ENCODE measurements around the gene SNRPN.
"Not testable (repeated sequence)": the region's sequence is repeated elsewhere in the genome, so short reads cannot be mapped to it uniquely, and the experiment has no call there.

SNRPN gene

GRCh38 chr15:24954783-24955530, at the start of gene SNRPN, which contains the start of gene SNURF:
SNRPN (plus strand) TSS chr15:24954987; CDS start chr15:24974454, 19,467 bp downstream.
SNURF (plus strand) TSS chr15:24954987; CDS start chr15:24955049, 62 bp downstream.
- Histone ChIP-seq H3K9me3 (ENCODE audit: control insufficient read depth in 5 of 5, low read length in 5 of 5) (peaks cover 0 to 8% (median 0%) of the 10 kb centered on the region in 5 donors), H3K27me3 (ENCODE audit: control insufficient read depth in 5 of 5, insufficient read depth in 4 of 5, low read length in 5 of 5) (no peaks in the 10 kb centered on the region), H3K36me3 (ENCODE audit: control insufficient read depth in 5 of 5, insufficient read depth in 5 of 5, low read length in 5 of 5) (no peaks in the 10 kb centered on the region), H3K4me3 (ENCODE audit: low read depth in 1 of 5, low read length in 5 of 5) (peak within 1 kb of the TSS; percentile 69 to 96 (median 93)), H3K27ac (ENCODE audit: low read depth, low read length) (peak within 1 kb of the TSS; percentile 30), H3K4me1 (ENCODE audit: control insufficient read depth in 5 of 5, insufficient read depth in 5 of 5, low read length in 5 of 5) (peaks cover 0 to 11% (median 7%) of the 10 kb centered on the region in 5 donors), H3K9ac (ENCODE audit: low read length in 5 of 5) (peak within 1 kb of the TSS; percentile 1 to 77 (median 63))

- Histone ChIP-seq H3K27me3 (ENCODE audit: control insufficient read depth in 5 of 5, insufficient read depth in 4 of 5, low read length in 5 of 5) (no peaks in the 10 kb centered on the region), H3K4me1 (ENCODE audit: control insufficient read depth in 5 of 5, insufficient read depth in 5 of 5, low read length in 5 of 5) (no peaks in the 10 kb centered on the region), H3K9me3 (ENCODE audit: control insufficient read depth in 5 of 5, low read length in 5 of 5) (peaks cover 0 to 5% (median 2%) of the 10 kb centered on the region in 5 donors), H3K27ac (ENCODE audit: low read depth, low read length) (no peak overlapping the region), H3K9ac (ENCODE audit: low read length in 5 of 5) (no peak overlapping the region), H3K36me3 (ENCODE audit: control insufficient read depth in 5 of 5, insufficient read depth in 5 of 5, low read length in 5 of 5) (no peaks in the 10 kb centered on the region), H3K4me3 (ENCODE audit: low read depth in 1 of 5, low read length in 5 of 5) (no peak overlapping the region)
Measured at GRCh38 chr15:24916305-24917009, 38.3 kb upstream of the SNRPN start.

- H3K9me3 ChIP-seq (ENCODE audit: control insufficient read depth in 5 of 5, low read length in 5 of 5), result peaks cover 0 to 4% (median 0%) of the 10 kb centered on the region in 5 donors
- no peaks in the 10 kb centered on the region for H3K27me3 ChIP-seq (ENCODE audit: control insufficient read depth in 5 of 5, insufficient read depth in 4 of 5, low read length in 5 of 5)
- no peaks in the 10 kb centered on the region for H3K36me3 ChIP-seq (ENCODE audit: control insufficient read depth in 5 of 5, insufficient read depth in 5 of 5, low read length in 5 of 5)
- no peak overlapping the region for H3K4me3 ChIP-seq (ENCODE audit: low read depth in 1 of 5, low read length in 5 of 5)
- H3K9ac ChIP-seq (ENCODE audit: low read length in 5 of 5), result no peak overlapping the region
- H3K27ac ChIP-seq (ENCODE audit: low read depth, low read length), result no peak overlapping the region
- H3K4me1 ChIP-seq (ENCODE audit: control insufficient read depth in 5 of 5, insufficient read depth in 5 of 5, low read length in 5 of 5), result no peaks in the 10 kb centered on the region
Measured at GRCh38 chr15:24917431-24917830, 37.4 kb upstream of the SNRPN start.

GRCh38 chr15:24919446-24919845, 35.3 kb upstream of the SNRPN start:
- peaks cover 0 to 4% (median 0%) of the 10 kb centered on the region in 5 donors for H3K9me3 ChIP-seq (ENCODE audit: control insufficient read depth in 5 of 5, low read length in 5 of 5)
- no peak overlapping the region for H3K4me3 ChIP-seq (ENCODE audit: low read depth in 1 of 5, low read length in 5 of 5)
- no peaks in the 10 kb centered on the region for H3K27me3 ChIP-seq (ENCODE audit: control insufficient read depth in 5 of 5, insufficient read depth in 4 of 5, low read length in 5 of 5)
- H3K27ac ChIP-seq (ENCODE audit: low read depth, low read length), result no peak overlapping the region
- H3K4me1 ChIP-seq (ENCODE audit: control insufficient read depth in 5 of 5, insufficient read depth in 5 of 5, low read length in 5 of 5), result no peaks in the 10 kb centered on the region
- no peaks in the 10 kb centered on the region for H3K36me3 ChIP-seq (ENCODE audit: control insufficient read depth in 5 of 5, insufficient read depth in 5 of 5, low read length in 5 of 5)
- no peak overlapping the region for H3K9ac ChIP-seq (ENCODE audit: low read length in 5 of 5)

GRCh38 chr15:24922781-24923180, 32.0 kb upstream of the SNRPN start:
- not testable (repeated sequence) for H3K4me3 ChIP-seq (ENCODE audit: low read depth in 1 of 5, low read length in 5 of 5); H3K27ac ChIP-seq (ENCODE audit: low read depth, low read length); H3K9ac ChIP-seq (ENCODE audit: low read length in 5 of 5); H3K9me3 ChIP-seq (ENCODE audit: control insufficient read depth in 5 of 5, low read length in 5 of 5); H3K4me1 ChIP-seq (ENCODE audit: control insufficient read depth in 5 of 5, insufficient read depth in 5 of 5, low read length in 5 of 5); H3K36me3 ChIP-seq (ENCODE audit: control insufficient read depth in 5 of 5, insufficient read depth in 5 of 5, low read length in 5 of 5); H3K27me3 ChIP-seq (ENCODE audit: control insufficient read depth in 5 of 5, insufficient read depth in 4 of 5, low read length in 5 of 5)

GRCh38 chr15:24924153-24924552, 30.6 kb upstream of the SNRPN start:
- peaks cover 0 to 4% (median 0%) of the 10 kb centered on the region in 5 donors for H3K9me3 ChIP-seq (ENCODE audit: control insufficient read depth in 5 of 5, low read length in 5 of 5)
- H3K9ac ChIP-seq (ENCODE audit: low read length in 5 of 5), result no peak overlapping the region
- no peak overlapping the region for H3K27ac ChIP-seq (ENCODE audit: low read depth, low read length)
- H3K27me3 ChIP-seq (ENCODE audit: control insufficient read depth in 5 of 5, insufficient read depth in 4 of 5, low read length in 5 of 5), result no peaks in the 10 kb centered on the region
- no peaks in the 10 kb centered on the region for H3K36me3 ChIP-seq (ENCODE audit: control insufficient read depth in 5 of 5, insufficient read depth in 5 of 5, low read length in 5 of 5)
- H3K4me3 ChIP-seq (ENCODE audit: low read depth in 1 of 5, low read length in 5 of 5), result no peak overlapping the region
- H3K4me1 ChIP-seq (ENCODE audit: control insufficient read depth in 5 of 5, insufficient read depth in 5 of 5, low read length in 5 of 5), result no peaks in the 10 kb centered on the region

GRCh38 chr15:24924621-24925020, 30.2 kb upstream of the SNRPN start:
- Histone ChIP-seq H3K27me3 (ENCODE audit: control insufficient read depth in 5 of 5, insufficient read depth in 4 of 5, low read length in 5 of 5) (no peaks in the 10 kb centered on the region), H3K4me1 (ENCODE audit: control insufficient read depth in 5 of 5, insufficient read depth in 5 of 5, low read length in 5 of 5) (no peaks in the 10 kb centered on the region), H3K36me3 (ENCODE audit: control insufficient read depth in 5 of 5, insufficient read depth in 5 of 5, low read length in 5 of 5) (no peaks in the 10 kb centered on the region), H3K9me3 (ENCODE audit: control insufficient read depth in 5 of 5, low read length in 5 of 5) (peaks cover 0 to 4% (median 0%) of the 10 kb centered on the region in 5 donors), H3K27ac (ENCODE audit: low read depth, low read length) (no peak overlapping the region), H3K9ac (ENCODE audit: low read length in 5 of 5) (no peak overlapping the region), H3K4me3 (ENCODE audit: low read depth in 1 of 5, low read length in 5 of 5) (no peak overlapping the region)

- not testable (repeated sequence) for H3K36me3 ChIP-seq (ENCODE audit: control insufficient read depth in 5 of 5, insufficient read depth in 5 of 5, low read length in 5 of 5); H3K9ac ChIP-seq (ENCODE audit: low read length in 5 of 5); H3K4me3 ChIP-seq (ENCODE audit: low read depth in 1 of 5, low read length in 5 of 5); H3K27me3 ChIP-seq (ENCODE audit: control insufficient read depth in 5 of 5, insufficient read depth in 4 of 5, low read length in 5 of 5); H3K27ac ChIP-seq (ENCODE audit: low read depth, low read length); H3K4me1 ChIP-seq (ENCODE audit: control insufficient read depth in 5 of 5, insufficient read depth in 5 of 5, low read length in 5 of 5); H3K9me3 ChIP-seq (ENCODE audit: control insufficient read depth in 5 of 5, low read length in 5 of 5)
Measured at GRCh38 chr15:24931874-24932732, 22.7 kb upstream of the SNRPN start.

GRCh38 chr15:24933716-24934115, 21.1 kb upstream of the SNRPN start:
- H3K36me3 ChIP-seq (ENCODE audit: control insufficient read depth in 5 of 5, insufficient read depth in 5 of 5, low read length in 5 of 5), result no peaks in the 10 kb centered on the region
- no peaks in the 10 kb centered on the region for H3K4me1 ChIP-seq (ENCODE audit: control insufficient read depth in 5 of 5, insufficient read depth in 5 of 5, low read length in 5 of 5)
- no peak overlapping the region for H3K4me3 ChIP-seq (ENCODE audit: low read depth in 1 of 5, low read length in 5 of 5)
- no peak overlapping the region for H3K9ac ChIP-seq (ENCODE audit: low read length in 5 of 5)
- H3K27ac ChIP-seq (ENCODE audit: low read depth, low read length), result no peak overlapping the region
- peaks cover 0 to 8% (median 0%) of the 10 kb centered on the region in 5 donors for H3K9me3 ChIP-seq (ENCODE audit: control insufficient read depth in 5 of 5, low read length in 5 of 5)
- H3K27me3 ChIP-seq (ENCODE audit: control insufficient read depth in 5 of 5, insufficient read depth in 4 of 5, low read length in 5 of 5), result no peaks in the 10 kb centered on the region
